GM23338 (cell line): ENCODE results near the gene YTHDF2. TPM values are rescaled to one million over a fixed set of nuclear protein-coding genes. Genes with fewer than 3 reads are reported as not detected.

Source experiments
- ATAC-seq: fragments of 200-7000 bp; cut with Tn5 transposase; 3 replicates; pipeline ENCODE4 v1.9.1; 2020
- DNase-seq: peaks from one replicate; pipeline ENCODE4 v3.0.0-alpha.2; 2015; ENCODE audit warnings: low spot score
- H2AFZ ChIP-seq: fragments of 200-600 bp; sonication (generic); 2 replicates; pipeline ENCODE4 v1.8.0; 2016; ENCODE audit warnings: antibody characterized with exemption, mild to moderate bottlenecking, moderate library complexity
- H3F3A ChIP-seq: fragments of 200-600 bp; sonication (generic); replicated peaks from 2 replicates; pipeline ENCODE4 v1.8.0; 2017; ENCODE audit warnings: antibody characterized with exemption, mixed run types, low read depth
- H3K27ac ChIP-seq: fragments of 200-600 bp; sonication (generic); 2 replicates; pipeline ENCODE4 v1.6.1; 2016; ENCODE audit warnings: low read depth
- H3K27me3 ChIP-seq: fragments of 200-600 bp; sonication (generic); 2 replicates; pipeline ENCODE4 v1.8.0; 2016; ENCODE audit warnings: mild to moderate bottlenecking, mixed run types, moderate library complexity; ENCODE audit not compliant: insufficient read depth
- H3K36me3 ChIP-seq: fragments of 200-600 bp; sonication (generic); 2 replicates; pipeline ENCODE4 v1.8.0; 2016; ENCODE audit warnings: mild to moderate bottlenecking; ENCODE audit not compliant: insufficient read depth
- H3K4me1 ChIP-seq: fragments of 200-600 bp; sonication (generic); 2 replicates; pipeline ENCODE4 v1.8.0; 2016; ENCODE audit warnings: mild to moderate bottlenecking, moderate library complexity; ENCODE audit not compliant: insufficient read depth
- H3K4me2 ChIP-seq: fragments of 200-600 bp; sonication (generic); 2 replicates; pipeline ENCODE4 v1.7.1; 2017; ENCODE audit warnings: mixed run types
- H3K4me3 ChIP-seq: fragments of 200-600 bp; sonication (generic); 2 replicates; pipeline ENCODE4 v1.6.1; 2016; ENCODE audit warnings: mixed run types
- H3K79me2 ChIP-seq: fragments of 200-600 bp; sonication (generic); replicated peaks from 2 replicates; pipeline ENCODE4 v1.8.0; 2017; ENCODE audit warnings: mild to moderate bottlenecking; ENCODE audit not compliant: insufficient read depth
- H3K9me2 ChIP-seq: fragments of 200-600 bp; sonication (generic); 2 replicates; pipeline ENCODE4 v1.8.0; 2017; ENCODE audit not compliant: insufficient read depth
- H4K20me1 ChIP-seq: fragments of 200-600 bp; sonication (generic); replicated peaks from 2 replicates; pipeline ENCODE4 v1.8.0; 2017; ENCODE audit warnings: mild to moderate bottlenecking; ENCODE audit not compliant: insufficient read depth
- H3K27ac Mint-ChIP-seq: 2 replicates; pipeline ENCODE4 v1.8.0; 2020; ENCODE audit warnings: inconsistent platforms, mild to moderate bottlenecking, moderate library complexity, mixed read lengths
- H3K27me3 Mint-ChIP-seq: 3 replicates; pipeline ENCODE4 v1.8.0; 2022; ENCODE audit warnings: low read depth, mild to moderate bottlenecking, moderate library complexity, mixed read lengths, inconsistent platforms; ENCODE audit not compliant: insufficient read depth, poor library complexity
- H3K36me3 Mint-ChIP-seq: 3 replicates; pipeline ENCODE4 v1.8.0; 2021; ENCODE audit warnings: low read depth, mild to moderate bottlenecking, inconsistent platforms, moderate library complexity, mixed read lengths
- H3K4me1 Mint-ChIP-seq: 3 replicates; pipeline ENCODE4 v1.8.0; 2020; ENCODE audit warnings: mild to moderate bottlenecking, inconsistent platforms, mixed read lengths
- H3K4me3 Mint-ChIP-seq: 3 replicates; pipeline ENCODE4 v1.8.0; 2021; ENCODE audit warnings: moderate library complexity, mild to moderate bottlenecking, inconsistent platforms, mixed read lengths
- H3K9me3 Mint-ChIP-seq: 3 replicates; pipeline ENCODE4 v1.8.0; 2020; ENCODE audit warnings: moderate library complexity, mild to moderate bottlenecking, inconsistent platforms, mixed read lengths
- CREB1 ChIP-seq: fragments of 250-450 bp; sonication (Bioruptor Pico); IDR thresholded peaks from 2 replicates; pipeline ENCODE4 v1.5.0; 2020; ENCODE audit warnings: low read depth, mild to moderate bottlenecking, moderate library complexity
- JUNB ChIP-seq: IDR thresholded peaks from one replicate; pipeline ENCODE4 v1.6.1; 2016; ENCODE audit warnings: antibody characterized with exemption; ENCODE audit not compliant: unreplicated experiment
- NANOG ChIP-seq: IDR thresholded peaks from 2 replicates; pipeline ENCODE4 v1.6.1; 2016; ENCODE audit warnings: antibody characterized with exemption, borderline replicate concordance
- ZNF331 ChIP-seq: fragments of 250-450 bp; sonication (Bioruptor Pico); IDR thresholded peaks from 2 replicates; pipeline ENCODE4 v1.5.0; 2020; ENCODE audit warnings: low read depth, mild to moderate bottlenecking, moderate library complexity
- polyA plus RNA-seq: library from polyadenylated mRNA; unstranded; fragments of >200 nt; fragmentation: Nextera tagmentation; extraction: Ambion mirVana; gene quantifications from 2 replicates; pipeline ENCODE4 v1.2.1, GENCODE V29; 2016
- total RNA-seq: library from RNA; depleted of rRNA; stranded (reverse); fragments of >200 nt; shearing (Covaris generic); gene quantifications from 2 replicates; pipeline ENCODE4 v1.2.3, GENCODE V29; 2014
- TF ChIP-seq, protein P1 (sequence below): fragments of 250-450 bp; sonication (Bioruptor Pico); IDR thresholded peaks from 2 replicates; pipeline ENCODE4 v1.5.0; 2020; ENCODE audit warnings: mild to moderate bottlenecking, moderate library complexity

Gene YTHDF2
- total and polyA plus RNA-seq, 2 experiments from 2014 or later = 130 to 169 TPM

GRCh38 chr1:28803662-28804061 is 66.9 kb downstream of the YTHDF2 start (continued):
- TF ChIP-seq, protein P1, sequence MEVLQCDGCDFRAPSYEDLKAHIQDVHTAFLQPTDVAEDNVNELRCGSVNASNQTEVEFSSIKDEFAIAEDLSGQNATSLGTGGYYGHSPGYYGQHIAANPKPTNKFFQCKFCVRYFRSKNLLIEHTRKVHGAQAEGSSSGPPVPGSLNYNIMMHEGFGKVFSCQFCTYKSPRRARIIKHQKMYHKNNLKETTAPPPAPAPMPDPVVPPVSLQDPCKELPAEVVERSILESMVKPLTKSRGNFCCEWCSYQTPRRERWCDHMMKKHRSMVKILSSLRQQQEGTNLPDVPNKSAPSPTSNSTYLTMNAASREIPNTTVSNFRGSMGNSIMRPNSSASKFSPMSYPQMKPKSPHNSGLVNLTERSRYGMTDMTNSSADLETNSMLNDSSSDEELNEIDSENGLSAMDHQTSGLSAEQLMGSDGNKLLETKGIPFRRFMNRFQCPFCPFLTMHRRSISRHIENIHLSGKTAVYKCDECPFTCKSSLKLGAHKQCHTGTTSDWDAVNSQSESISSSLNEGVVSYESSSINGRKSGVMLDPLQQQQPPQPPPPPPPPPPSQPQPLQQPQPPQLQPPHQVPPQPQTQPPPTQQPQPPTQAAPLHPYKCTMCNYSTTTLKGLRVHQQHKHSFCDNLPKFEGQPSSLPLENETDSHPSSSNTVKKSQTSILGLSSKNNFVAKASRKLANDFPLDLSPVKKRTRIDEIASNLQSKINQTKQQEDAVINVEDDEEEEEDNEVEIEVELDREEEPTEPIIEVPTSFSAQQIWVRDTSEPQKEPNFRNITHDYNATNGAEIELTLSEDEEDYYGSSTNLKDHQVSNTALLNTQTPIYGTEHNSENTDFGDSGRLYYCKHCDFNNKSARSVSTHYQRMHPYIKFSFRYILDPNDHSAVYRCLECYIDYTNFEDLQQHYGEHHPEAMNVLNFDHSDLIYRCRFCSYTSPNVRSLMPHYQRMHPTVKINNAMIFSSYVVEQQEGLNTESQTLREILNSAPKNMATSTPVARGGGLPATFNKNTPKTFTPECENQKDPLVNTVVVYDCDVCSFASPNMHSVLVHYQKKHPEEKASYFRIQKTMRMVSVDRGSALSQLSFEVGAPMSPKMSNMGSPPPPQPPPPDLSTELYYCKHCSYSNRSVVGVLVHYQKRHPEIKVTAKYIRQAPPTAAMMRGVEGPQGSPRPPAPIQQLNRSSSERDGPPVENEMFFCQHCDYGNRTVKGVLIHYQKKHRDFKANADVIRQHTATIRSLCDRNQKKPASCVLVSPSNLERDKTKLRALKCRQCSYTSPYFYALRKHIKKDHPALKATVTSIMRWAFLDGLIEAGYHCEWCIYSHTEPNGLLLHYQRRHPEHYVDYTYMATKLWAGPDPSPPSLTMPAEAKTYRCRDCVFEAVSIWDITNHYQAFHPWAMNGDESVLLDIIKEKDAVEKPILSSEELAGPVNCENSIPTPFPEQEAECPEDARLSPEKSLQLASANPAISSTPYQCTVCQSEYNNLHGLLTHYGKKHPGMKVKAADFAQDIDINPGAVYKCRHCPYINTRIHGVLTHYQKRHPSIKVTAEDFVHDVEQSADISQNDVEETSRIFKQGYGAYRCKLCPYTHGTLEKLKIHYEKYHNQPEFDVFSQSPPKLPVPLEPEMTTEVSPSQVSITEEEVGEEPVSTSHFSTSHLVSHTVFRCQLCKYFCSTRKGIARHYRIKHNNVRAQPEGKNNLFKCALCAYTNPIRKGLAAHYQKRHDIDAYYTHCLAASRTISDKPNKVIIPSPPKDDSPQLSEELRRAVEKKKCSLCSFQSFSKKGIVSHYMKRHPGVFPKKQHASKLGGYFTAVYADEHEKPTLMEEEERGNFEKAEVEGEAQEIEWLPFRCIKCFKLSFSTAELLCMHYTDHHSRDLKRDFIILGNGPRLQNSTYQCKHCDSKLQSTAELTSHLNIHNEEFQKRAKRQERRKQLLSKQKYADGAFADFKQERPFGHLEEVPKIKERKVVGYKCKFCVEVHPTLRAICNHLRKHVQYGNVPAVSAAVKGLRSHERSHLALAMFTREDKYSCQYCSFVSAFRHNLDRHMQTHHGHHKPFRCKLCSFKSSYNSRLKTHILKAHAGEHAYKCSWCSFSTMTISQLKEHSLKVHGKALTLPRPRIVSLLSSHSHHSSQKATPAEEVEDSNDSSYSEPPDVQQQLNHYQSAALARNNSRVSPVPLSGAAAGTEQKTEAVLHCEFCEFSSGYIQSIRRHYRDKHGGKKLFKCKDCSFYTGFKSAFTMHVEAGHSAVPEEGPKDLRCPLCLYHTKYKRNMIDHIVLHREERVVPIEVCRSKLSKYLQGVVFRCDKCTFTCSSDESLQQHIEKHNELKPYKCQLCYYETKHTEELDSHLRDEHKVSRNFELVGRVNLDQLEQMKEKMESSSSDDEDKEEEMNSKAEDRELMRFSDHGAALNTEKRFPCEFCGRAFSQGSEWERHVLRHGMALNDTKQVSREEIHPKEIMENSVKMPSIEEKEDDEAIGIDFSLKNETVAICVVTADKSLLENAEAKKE (CRISPR knock-in tag) = no peak
- no peak for TF ChIP-seq ZNF331 (CRISPR knock-in tag)
- no peak for TF ChIP-seq CREB1 (CRISPR knock-in tag)

- Mint-ChIP-seq H3K4me3 (no peak overlapping the region), H3K36me3 (no peaks in the 10 kb centered on the region), H3K27ac (no peak overlapping the region; the same call in 1 of the 2 replicates), H3K9me3 (peaks cover 8% of the 10 kb centered on the region; the same call in 2 of the 3 replicates), H3K27me3 (peaks cover 18% of the 10 kb centered on the region), H3K4me1 (peaks cover 16% of the 10 kb centered on the region)
- ATAC-seq (peak; percentile 49), DNase-seq (no peak)
- no peaks in the 10 kb centered on the region for H3K79me2 ChIP-seq
- no peaks in the 10 kb centered on the region for H3K9me2 ChIP-seq
- no peak overlapping the region for H3K4me2 ChIP-seq
- no peaks in the 10 kb centered on the region for H3F3A ChIP-seq
- H3K4me1 ChIP-seq = peaks cover 19% of the 10 kb centered on the region; the same call in 1 of the 2 replicates
- no peaks in the 10 kb centered on the region for H4K20me1 ChIP-seq
- TF ChIP-seq, protein P1 (CRISPR knock-in tag) = no peak
- TF ChIP-seq NANOG = no peak
- TF ChIP-seq JUNB = no peak
- H2AFZ ChIP-seq = no peak overlapping the region
- no peak overlapping the region for H3K4me3 ChIP-seq
- no peaks in the 10 kb centered on the region for H3K36me3 ChIP-seq
- H3K27ac ChIP-seq = no peak overlapping the region
- H3K27me3 ChIP-seq = no peaks in the 10 kb centered on the region
Observed at GRCh38 chr1:28804071-28804470, 67.3 kb downstream of the YTHDF2 start.
